Neural crest cell (in vitro differentiated cells): Measurements from ENCODE around the gene MGMT. TPM values are rescaled to one million over a fixed set of nuclear protein-coding genes. Genes with fewer than 3 reads are reported as not detected.

Experiments
- DNase-seq: peaks from one replicate; pipeline ENCODE4 v3.0.0; 2021; ENCODE audit warnings: low read depth, mixed read lengths, low spot score
- H3K27ac Mint-ChIP-seq: one replicate; pipeline ENCODE4 v1.8.0; 2021; ENCODE audit warnings: mild to moderate bottlenecking, mixed read lengths; ENCODE audit not compliant: unreplicated experiment
- H3K27me3 Mint-ChIP-seq: 2 replicates; pipeline ENCODE4 v1.8.0; 2021; ENCODE audit warnings: low read depth, mild to moderate bottlenecking, mixed read lengths
- H3K36me3 Mint-ChIP-seq: 2 replicates; pipeline ENCODE4 v1.8.0; 2021; ENCODE audit warnings: low read depth, mild to moderate bottlenecking, mixed read lengths
- H3K4me1 Mint-ChIP-seq: 2 replicates; pipeline ENCODE4 v1.8.0; 2021; ENCODE audit warnings: mixed read lengths
- H3K4me3 Mint-ChIP-seq: one replicate; pipeline ENCODE4 v1.8.0; 2021; ENCODE audit warnings: mild to moderate bottlenecking, mixed read lengths
- H3K9me3 Mint-ChIP-seq: 2 replicates; pipeline ENCODE4 v1.8.0; 2021; ENCODE audit warnings: mixed read lengths
- total RNA-seq: library from RNA; stranded (reverse); gene quantifications from 2 replicates; pipeline ENCODE4 v1.2.1, GENCODE V29; 2021
- TF ChIP-seq, protein P1 (sequence below): fragments of 200-600 bp; sonication (generic); conservative IDR thresholded peaks from 2 replicates; pipeline ENCODE4 v1.5.0; 2021; ENCODE audit warnings: antibody characterized with exemption, mild to moderate bottlenecking

Gene MGMT
- total RNA-seq, 1 donor from 2014 or later: 15.8 TPM

DNA sequence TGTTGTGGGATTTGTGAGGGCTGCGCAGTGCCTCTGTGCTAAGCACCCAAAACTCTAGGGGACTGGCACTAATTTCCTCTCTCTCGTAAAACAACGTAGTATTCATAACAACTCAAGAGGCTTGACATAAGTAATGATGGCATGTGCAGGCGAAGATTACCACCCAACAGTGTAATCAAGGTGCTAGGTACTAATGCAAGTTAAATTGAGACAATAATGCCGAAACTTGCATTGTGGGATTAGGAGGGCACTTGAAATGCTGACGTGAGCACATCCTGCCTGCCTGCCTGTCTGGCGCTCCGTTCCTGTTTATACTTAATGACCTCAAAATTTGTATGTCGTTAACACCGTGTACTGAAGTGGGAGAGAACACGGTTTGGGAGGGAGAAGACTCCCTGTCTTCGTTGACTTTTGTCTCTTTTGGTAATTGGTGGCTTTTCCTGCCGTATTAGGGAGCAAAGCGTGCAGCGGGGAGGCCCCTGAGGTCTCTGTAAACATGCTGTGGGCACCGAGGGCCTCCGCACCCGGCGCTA lies 139.0 kb downstream of the MGMT start:
- Mint-ChIP-seq H3K9me3 (no peaks in the 10 kb centered on the region), H3K4me3 (no peak overlapping the region), H3K27me3 (no peaks in the 10 kb centered on the region), H3K36me3 (no peaks in the 10 kb centered on the region), H3K27ac (peak overlapping the region; percentile 8), H3K4me1 (peaks cover 38% of the 10 kb centered on the region)
- TF ChIP-seq, protein P1, sequence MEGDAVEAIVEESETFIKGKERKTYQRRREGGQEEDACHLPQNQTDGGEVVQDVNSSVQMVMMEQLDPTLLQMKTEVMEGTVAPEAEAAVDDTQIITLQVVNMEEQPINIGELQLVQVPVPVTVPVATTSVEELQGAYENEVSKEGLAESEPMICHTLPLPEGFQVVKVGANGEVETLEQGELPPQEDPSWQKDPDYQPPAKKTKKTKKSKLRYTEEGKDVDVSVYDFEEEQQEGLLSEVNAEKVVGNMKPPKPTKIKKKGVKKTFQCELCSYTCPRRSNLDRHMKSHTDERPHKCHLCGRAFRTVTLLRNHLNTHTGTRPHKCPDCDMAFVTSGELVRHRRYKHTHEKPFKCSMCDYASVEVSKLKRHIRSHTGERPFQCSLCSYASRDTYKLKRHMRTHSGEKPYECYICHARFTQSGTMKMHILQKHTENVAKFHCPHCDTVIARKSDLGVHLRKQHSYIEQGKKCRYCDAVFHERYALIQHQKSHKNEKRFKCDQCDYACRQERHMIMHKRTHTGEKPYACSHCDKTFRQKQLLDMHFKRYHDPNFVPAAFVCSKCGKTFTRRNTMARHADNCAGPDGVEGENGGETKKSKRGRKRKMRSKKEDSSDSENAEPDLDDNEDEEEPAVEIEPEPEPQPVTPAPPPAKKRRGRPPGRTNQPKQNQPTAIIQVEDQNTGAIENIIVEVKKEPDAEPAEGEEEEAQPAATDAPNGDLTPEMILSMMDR: no peak
- DNase-seq: no peak

DNA sequence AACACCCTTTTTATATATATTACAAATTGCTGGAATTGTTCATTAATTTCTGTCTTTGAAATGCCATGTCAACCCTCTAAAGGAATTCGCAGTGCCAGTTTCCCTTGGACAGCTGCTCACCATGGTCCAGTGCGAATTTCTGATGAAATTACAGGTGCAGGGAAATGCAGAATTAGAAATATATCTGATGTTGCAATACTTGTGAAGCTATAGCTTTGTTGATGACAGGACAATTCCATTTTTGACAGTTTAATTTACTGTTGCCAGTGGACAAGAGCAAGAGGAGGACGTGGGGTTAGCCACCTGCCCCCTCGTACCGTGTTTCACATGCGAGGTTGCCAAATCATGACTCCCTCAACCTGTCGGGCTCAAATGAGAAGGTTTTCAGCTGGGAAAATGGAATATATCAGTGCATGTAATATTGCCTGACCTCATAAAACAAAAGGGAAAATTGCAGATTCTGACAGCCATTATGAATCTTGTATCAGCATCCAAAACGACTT lies 140.6 kb downstream of the MGMT start:
- Mint-ChIP-seq H3K9me3 (no peaks in the 10 kb centered on the region), H3K27ac (no peak overlapping the region), H3K4me1 (peaks cover 38% of the 10 kb centered on the region), H3K36me3 (no peaks in the 10 kb centered on the region), H3K4me3 (no peak overlapping the region), H3K27me3 (no peaks in the 10 kb centered on the region)
- TF ChIP-seq, protein P1: no peak
- no peak for DNase-seq

DNA sequence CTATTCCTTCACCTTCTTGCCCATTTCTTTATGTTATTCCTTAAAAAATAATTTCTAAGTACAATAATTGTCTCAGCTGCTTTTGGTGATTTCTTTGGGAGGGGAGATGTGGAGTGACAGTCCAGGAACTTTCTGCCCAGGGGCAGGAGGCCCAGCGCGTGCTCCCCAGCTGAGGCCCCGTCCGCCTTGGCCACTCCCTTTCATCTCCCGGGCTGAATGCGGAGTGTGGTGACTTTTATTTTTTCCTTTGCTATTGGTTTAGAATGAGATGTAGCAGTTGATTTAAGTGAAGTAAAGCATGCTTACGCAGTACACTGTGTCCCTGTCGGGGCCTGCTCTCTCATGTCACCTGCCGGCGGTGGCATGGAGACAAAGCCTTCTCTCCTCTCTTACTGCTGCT lies 141.6 kb downstream of the MGMT start:
- H3K36me3 Mint-ChIP-seq: no peaks in the 10 kb centered on the region
- no peaks in the 10 kb centered on the region for H3K9me3 Mint-ChIP-seq
- H3K27ac Mint-ChIP-seq: no peak overlapping the region
- DNase-seq: no peak
- no peaks in the 10 kb centered on the region for H3K27me3 Mint-ChIP-seq
- H3K4me3 Mint-ChIP-seq: no peak overlapping the region
- H3K4me1 Mint-ChIP-seq: peaks cover 34% of the 10 kb centered on the region
- TF ChIP-seq, protein P1: no peak

DNA sequence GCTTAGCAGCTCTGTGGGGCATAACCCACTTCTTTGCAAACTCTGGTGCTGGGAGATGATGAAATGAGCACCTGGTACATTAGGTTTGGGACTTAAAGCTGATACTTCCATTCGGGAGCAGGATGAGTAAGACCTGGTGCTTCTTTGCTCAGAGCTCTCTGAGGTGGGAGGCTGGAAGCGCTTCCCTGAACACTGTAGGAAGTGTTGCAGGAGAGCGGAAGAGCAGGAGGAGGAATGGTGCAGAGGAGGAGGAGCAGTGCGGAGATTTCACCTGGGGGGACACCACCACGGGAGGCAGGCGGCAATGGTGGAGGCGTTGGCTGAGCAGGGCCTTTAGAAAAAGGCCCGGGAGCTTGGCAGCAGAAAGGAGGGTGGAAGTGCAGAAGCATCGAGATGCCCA lies 142.5 kb downstream of the MGMT start:
- peaks cover 28% of the 10 kb centered on the region for H3K4me1 Mint-ChIP-seq
- no peaks in the 10 kb centered on the region for H3K36me3 Mint-ChIP-seq
- no peaks in the 10 kb centered on the region for H3K27me3 Mint-ChIP-seq
- no peak for DNase-seq
- H3K27ac Mint-ChIP-seq: no peak overlapping the region
- TF ChIP-seq, protein P1: no peak
- no peaks in the 10 kb centered on the region for H3K9me3 Mint-ChIP-seq
- no peak overlapping the region for H3K4me3 Mint-ChIP-seq

DNA sequence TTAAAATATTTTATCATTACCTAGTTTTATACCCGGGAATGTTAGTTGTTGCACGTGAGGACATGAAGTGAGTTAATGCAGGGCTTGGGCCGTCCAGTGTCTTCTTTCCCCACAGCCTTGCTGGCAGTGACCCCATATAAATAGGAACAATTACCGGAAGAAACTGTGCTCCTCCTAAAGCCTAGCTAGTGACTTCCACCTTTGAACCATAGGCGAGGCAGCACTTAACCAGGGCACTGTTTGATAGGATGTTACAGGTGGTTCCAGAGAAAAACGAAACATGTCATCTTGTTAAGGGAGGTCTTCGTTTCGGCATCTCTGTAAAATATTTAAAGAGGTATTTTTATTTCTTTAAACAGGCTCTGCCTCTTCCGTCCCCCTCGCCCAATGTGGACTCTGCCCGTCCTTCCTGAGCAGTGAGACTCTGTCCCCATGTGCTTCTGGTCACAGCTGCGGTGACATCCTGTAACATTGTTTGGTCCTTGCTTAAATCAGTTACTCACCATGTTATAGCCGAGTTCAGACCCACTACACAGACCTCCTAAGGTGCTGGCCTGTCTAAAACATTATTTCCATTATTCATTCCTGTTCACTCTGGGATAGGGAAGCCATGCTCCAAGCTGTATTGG lies 145.6 kb downstream of the MGMT start:
- H3K27ac Mint-ChIP-seq: no peak overlapping the region

More for the DNA sequence above, 145.6 kb downstream of the MGMT start:
- H3K4me3 Mint-ChIP-seq: no peak overlapping the region
- peaks cover 4% of the 10 kb centered on the region for H3K9me3 Mint-ChIP-seq
- no peaks in the 10 kb centered on the region for H3K36me3 Mint-ChIP-seq
- H3K4me1 Mint-ChIP-seq: peaks cover 12% of the 10 kb centered on the region
- no peaks in the 10 kb centered on the region for H3K27me3 Mint-ChIP-seq
- DNase-seq: no peak
- TF ChIP-seq, protein P1: no peak
